Measurements from ENCODE around the gene OSR1.

- no peak for TF ChIP-seq CTCF (IDR thresholded peaks at IDR 0.05 in 8 of 11, conservative IDR thresholded peaks at IDR 0.05 in 3 of 11)
- TF ChIP-seq POLR2A (IDR thresholded peaks at IDR 0.05): no peak
- TF ChIP-seq POLR2AphosphoS5 (IDR thresholded peaks at IDR 0.05): no peak
These were observed 11.0 kb upstream of the OSR1 start for GRCh38 chr2:19369341-19369955.

All from spleen (tissue), 7 donors.